GM19463 (cell line): ENCODE data around the gene CCDC6.
A peak's percentile ranks its signal among the peaks of the same experiment; 100 is the strongest.
"Not testable (repeated sequence)": the region's sequence is repeated elsewhere in the genome, so short reads cannot be mapped to it uniquely, and the experiment has no call there.

Experiments used
- ATAC-seq: cut with Tn5 transposase; IDR thresholded peaks from one replicate; pipeline ENCODE4 v1.9.1; 2021; ENCODE audit warnings: mild to moderate bottlenecking, moderate library complexity; ENCODE audit not compliant: unreplicated experiment

CCDC6 gene

GRCh38 chr10:59817773-59818172, 88.6 kb downstream of the CCDC6 start:
- ATAC-seq: no peak

DNA sequence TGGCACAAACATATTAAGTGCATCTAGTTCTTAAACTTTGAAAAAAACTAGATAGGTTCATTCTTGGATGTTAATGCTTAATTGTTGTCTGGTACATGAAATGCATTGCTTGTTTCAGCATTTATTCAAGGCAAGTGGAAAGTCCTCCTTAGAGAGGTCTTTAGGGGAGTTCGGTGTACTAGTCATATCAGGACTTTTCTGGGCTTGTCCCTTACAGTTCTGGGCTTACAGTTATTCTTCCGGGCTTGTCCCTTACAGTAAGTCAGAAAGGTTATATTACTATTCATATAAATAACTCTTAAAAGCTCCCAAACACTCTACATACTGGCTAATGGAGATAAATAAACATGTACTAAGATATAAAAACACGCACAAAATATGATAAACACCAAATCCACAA, 91.5 kb downstream of the CCDC6 start:
- ATAC-seq: no peak

DNA sequence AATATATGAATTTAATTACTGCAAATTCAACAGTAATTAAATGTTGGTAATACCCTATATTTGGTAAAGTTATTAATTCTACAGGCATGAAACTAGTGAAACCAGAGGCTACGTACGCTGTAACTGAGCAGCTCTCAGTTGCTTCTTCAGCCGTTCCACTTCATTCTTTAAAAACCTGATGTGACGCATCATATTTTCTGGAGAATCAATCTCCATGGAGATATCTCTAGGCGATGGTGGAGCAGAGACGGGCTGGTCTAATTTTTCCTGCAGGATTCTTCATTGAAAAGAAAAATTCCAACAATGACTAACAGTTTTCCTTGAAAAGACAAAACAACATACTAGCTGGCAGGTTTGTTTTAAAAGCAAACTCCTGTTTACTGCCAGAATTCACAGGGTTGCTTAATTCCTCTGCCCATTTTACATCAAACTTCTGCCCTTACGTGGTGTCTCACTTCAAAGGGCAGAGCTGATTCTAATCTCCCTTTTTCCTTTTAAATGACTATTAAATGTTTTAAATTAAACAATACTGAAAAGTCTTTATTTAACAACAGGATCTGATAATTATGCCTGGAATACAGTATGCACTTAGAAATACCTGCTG, 93.7 kb downstream of the CCDC6 start:
- ATAC-seq: no peak

- ATAC-seq: no peak
These were observed 96.7 kb downstream of the CCDC6 start for GRCh38 chr10:59809644-59809974.

DNA sequence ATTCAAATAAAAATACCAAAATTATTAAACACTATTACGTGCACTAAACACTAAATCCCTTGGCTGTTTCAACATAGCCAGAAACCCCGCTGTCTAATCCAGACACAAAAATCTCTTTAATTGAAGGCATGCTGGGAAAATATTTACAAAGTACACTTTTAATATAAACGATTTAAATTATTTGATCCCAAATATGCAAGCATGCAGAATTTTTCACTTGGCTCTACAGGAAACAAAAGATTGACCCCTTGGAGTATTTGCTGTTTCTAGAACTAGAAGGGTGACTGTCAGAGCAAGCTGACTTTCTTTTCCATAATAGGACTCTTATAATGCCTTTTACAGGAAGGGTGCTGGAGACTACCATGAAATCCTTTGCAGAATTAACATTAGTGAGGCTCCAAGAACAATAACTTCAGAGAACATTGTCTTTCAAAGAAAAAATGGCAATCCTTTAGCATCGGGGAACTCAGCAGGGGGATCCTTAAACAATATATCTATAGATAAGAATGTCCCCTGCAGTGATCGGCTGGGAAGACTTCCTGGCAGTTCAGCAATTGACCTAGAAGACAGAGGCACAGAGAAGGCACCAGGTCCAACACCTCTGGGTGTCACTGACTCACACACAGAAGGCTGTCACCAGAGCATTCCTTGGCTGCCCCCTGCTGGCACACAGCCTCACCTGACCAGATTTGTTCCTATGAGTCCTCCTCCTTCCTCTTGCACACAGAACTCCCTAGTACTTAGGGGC, 97.3 kb downstream of the CCDC6 start:
- ATAC-seq: peak; percentile 99

- no peak for ATAC-seq
These were observed 98.4 kb downstream of the CCDC6 start for GRCh38 chr10:59807629-59808620.

GRCh38 chr10:59805014-59805413, 101.3 kb downstream of the CCDC6 start:
- no peak for ATAC-seq

GRCh38 chr10:59804220-59804619, 102.1 kb downstream of the CCDC6 start:
- ATAC-seq: no peak

- ATAC-seq: no peak
These were observed 102.6 kb downstream of the CCDC6 start for GRCh38 chr10:59803714-59804113.

DNA sequence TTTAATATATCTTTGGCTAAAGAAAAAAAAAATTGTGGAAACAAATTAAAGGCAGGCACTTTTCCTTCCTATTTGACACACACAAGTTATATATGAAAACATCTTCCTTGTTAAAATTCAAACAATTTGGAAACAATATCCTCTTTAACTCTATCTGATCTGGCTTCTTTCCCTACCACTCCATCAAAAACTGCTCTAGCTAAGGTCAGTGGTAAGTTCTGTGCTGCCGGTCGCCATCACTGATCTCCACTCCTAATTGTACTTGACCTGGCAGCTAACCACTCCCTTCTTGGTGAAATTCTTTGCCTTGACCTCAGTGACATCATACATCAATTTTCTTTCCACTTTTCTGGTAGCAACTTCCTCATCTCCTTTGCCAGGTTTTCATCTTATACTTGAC, 105.2 kb downstream of the CCDC6 start:
- ATAC-seq: no peak

GRCh38 chr10:59799421-59799820, 106.9 kb downstream of the CCDC6 start:
- ATAC-seq: no peak

- ATAC-seq: no peak
These were observed 112.4 kb downstream of the CCDC6 start for GRCh38 chr10:59793919-59794318.

GRCh38 chr10:59792812-59793211, 113.5 kb downstream of the CCDC6 start:
- ATAC-seq: no peak

- ATAC-seq: no peak
These were observed 114.8 kb downstream of the CCDC6 start for GRCh38 chr10:59791601-59792000.

GRCh38 chr10:59790080-59790479, 116.3 kb downstream of the CCDC6 start:
- ATAC-seq: not testable (repeated sequence)

DNA sequence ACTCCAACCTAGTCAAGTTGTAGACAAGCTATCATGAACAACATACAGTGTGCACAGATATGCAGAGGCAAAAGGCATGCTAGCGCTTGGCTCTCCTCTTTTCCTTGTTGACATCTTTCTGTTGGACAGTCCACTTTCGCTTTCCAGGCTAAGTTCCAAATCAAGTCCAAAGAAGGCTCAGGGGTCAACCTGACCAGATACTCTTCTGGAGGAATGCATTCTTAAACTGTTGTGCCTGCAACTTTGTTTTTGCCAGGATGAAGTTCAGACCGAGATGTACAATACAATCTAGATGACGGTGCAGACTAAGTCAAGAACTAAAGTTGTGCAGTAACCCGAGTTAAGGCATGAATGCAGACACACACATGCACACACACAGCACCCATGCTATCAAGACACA, 117.4 kb downstream of the CCDC6 start:
- not testable (repeated sequence) for ATAC-seq

- ATAC-seq: not testable (repeated sequence)
These were observed 119.3 kb downstream of the CCDC6 start for GRCh38 chr10:59787032-59787431.

DNA sequence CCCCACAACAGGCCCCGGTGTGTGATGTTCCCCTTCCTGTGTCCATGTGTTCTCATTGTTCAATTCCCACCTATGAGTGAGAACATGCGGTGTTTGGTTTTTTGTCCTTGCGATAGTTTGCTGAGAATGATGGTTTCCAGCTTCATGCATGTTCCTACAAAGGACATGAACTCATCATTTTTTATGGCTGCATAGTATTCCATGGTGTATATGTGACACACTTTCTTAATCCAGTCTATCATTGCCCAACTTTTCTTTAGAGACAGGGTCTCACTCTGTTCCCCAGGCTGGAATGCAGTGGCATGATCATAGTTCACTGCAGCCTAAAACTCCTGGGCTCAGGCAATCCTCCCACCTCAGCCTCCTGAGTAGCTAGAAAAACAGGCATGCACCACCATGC, 120.9 kb downstream of the CCDC6 start:
- ATAC-seq: not testable (repeated sequence)

DNA sequence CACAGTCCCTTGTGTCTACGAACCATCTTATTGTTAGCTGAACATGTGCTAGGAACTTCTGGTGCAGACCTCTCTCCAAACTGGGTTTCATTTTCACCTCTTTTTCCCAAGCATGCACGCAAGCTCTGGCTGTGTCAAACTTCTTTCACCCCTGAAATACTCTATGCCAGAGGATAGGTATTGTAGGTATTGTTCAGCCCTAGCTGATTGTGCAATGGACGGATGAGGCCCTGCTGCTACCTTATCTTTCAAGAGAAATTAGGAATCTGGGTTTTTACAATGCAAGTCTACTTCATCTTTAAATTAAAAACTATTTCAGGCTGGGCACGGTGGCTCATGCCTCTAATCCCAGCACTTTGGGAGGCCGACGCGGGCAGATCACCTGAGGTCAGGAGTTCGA, 124.8 kb downstream of the CCDC6 start:
- ATAC-seq: no peak

GRCh38 chr10:59779756-59780533, 126.4 kb downstream of the CCDC6 start:
- ATAC-seq: no peak

GRCh38 chr10:59774451-59774850, 131.9 kb downstream of the CCDC6 start:
- no peak for ATAC-seq
